Stimulated activated CD4-positive, alpha-beta T cell treated with anti-CD3 and anti-CD28 coated beads, Interleukin-2, amount 100 ng/mL, for 4 hours (primary cell): ENCODE data around the gene HGFAC.

Experiments
- DNase-seq: peaks from one replicate; pipeline ENCODE4 v3.0.0-alpha.2; 2020; ENCODE audit warnings: low read depth

The HGFAC gene

GRCh38 chr4:3426465-3427133 is 15.2 kb upstream of the HGFAC start:
- DNase-seq, result no peak

GRCh38 chr4:3427134-3427476 is 14.7 kb upstream of the HGFAC start:
- DNase-seq, result no peak

GRCh38 chr4:3427706-3428446 is 13.9 kb upstream of the HGFAC start:
- DNase-seq, result no peak

GRCh38 chr4:3429651-3430050 is 12.1 kb upstream of the HGFAC start:
- no peak for DNase-seq

GRCh38 chr4:3430524-3430923 is 11.2 kb upstream of the HGFAC start:
- no peak for DNase-seq

- DNase-seq, result no peak
Measured at GRCh38 chr4:3431446-3431993, 10.2 kb upstream of the HGFAC start.

- DNase-seq, result no peak
Measured at GRCh38 chr4:3432381-3432790, 9.4 kb upstream of the HGFAC start.

GRCh38 chr4:3433138-3433869 is 8.5 kb upstream of the HGFAC start:
- no peak for DNase-seq

GRCh38 chr4:3434881-3435685 is 6.7 kb upstream of the HGFAC start:
- no peak for DNase-seq

- DNase-seq, result no peak
Measured at GRCh38 chr4:3435686-3435956, 6.1 kb upstream of the HGFAC start.

GRCh38 chr4:3436048-3436797 is 5.5 kb upstream of the HGFAC start:
- DNase-seq, result no peak

GRCh38 chr4:3436798-3437581 is 4.8 kb upstream of the HGFAC start:
- DNase-seq, result no peak

GRCh38 chr4:3437582-3437936 is 4.2 kb upstream of the HGFAC start:
- no peak for DNase-seq

GRCh38 chr4:3437998-3438846 is 3.5 kb upstream of the HGFAC start:
- no peak for DNase-seq

- no peak for DNase-seq
Measured at GRCh38 chr4:3438847-3439180, 3.0 kb upstream of the HGFAC start.

GRCh38 chr4:3439391-3439790 is 2.4 kb upstream of the HGFAC start:
- no peak for DNase-seq

GRCh38 chr4:3440011-3440410 is 1.8 kb upstream of the HGFAC start:
- no peak for DNase-seq

GRCh38 chr4:3440979-3441500 is 728 bp upstream of the HGFAC start:
- no peak for DNase-seq

- DNase-seq, result no peak
Measured at GRCh38 chr4:3442460-3442958, 741 bp downstream of the HGFAC start.
